ENCODE measurements around the gene KCTD15.

The KCTD15 gene

DNA sequence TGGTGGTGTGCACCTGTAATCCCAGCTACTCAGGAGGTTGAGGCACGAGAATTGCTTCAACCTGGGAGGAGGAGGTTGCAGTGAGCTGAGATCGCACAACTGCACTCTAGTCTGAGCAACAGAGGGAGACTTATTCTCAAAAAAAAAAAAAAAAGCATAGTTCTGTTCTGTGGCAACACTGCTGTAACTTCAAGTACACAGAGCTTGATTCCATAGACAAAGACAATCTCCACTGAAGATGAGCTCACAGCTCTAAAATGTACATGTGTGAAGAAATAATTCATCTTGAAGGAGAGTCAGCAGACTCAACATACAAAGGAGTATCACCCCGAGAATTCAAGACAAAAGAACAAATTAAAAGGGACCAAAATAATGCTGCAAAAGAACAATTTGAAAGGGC lies 47.8 kb downstream of the KCTD15 start:
- TF ChIP-seq, protein P1, sequence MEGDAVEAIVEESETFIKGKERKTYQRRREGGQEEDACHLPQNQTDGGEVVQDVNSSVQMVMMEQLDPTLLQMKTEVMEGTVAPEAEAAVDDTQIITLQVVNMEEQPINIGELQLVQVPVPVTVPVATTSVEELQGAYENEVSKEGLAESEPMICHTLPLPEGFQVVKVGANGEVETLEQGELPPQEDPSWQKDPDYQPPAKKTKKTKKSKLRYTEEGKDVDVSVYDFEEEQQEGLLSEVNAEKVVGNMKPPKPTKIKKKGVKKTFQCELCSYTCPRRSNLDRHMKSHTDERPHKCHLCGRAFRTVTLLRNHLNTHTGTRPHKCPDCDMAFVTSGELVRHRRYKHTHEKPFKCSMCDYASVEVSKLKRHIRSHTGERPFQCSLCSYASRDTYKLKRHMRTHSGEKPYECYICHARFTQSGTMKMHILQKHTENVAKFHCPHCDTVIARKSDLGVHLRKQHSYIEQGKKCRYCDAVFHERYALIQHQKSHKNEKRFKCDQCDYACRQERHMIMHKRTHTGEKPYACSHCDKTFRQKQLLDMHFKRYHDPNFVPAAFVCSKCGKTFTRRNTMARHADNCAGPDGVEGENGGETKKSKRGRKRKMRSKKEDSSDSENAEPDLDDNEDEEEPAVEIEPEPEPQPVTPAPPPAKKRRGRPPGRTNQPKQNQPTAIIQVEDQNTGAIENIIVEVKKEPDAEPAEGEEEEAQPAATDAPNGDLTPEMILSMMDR (IDR thresholded peaks at IDR 0.05; ENCODE audit: control insufficient read depth, extremely low read depth, insufficient read depth), result no peak
- no peak overlapping the region for H3K4me3 ChIP-seq (ENCODE audit: low read depth, low read length)
- DNase-seq (ENCODE audit: low read depth), result no peak

DNA sequence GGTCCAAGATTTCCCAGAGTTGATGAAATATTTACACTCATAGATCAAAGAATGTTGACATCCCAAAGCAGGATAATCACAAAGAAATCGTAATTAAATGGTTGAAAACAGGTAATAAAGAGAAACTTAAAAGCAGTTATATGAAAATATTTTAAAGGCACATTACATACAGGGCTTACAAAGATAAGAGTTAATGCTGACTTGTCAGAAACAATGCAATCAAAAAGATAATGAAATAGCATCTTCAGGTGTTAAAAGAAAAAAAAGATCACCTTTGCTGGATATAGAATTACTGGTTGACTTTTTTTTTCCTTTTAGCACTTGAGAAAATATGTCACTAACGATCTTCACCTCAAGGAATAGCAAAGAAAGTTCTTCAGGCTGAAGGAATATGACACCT lies 48.8 kb downstream of the KCTD15 start:
- no peak for DNase-seq (ENCODE audit: low read depth)
- no peak overlapping the region for H3K4me3 ChIP-seq (ENCODE audit: low read depth, low read length)
- TF ChIP-seq, protein P1 (IDR thresholded peaks at IDR 0.05; ENCODE audit: control insufficient read depth, extremely low read depth, insufficient read depth), result no peak

DNA sequence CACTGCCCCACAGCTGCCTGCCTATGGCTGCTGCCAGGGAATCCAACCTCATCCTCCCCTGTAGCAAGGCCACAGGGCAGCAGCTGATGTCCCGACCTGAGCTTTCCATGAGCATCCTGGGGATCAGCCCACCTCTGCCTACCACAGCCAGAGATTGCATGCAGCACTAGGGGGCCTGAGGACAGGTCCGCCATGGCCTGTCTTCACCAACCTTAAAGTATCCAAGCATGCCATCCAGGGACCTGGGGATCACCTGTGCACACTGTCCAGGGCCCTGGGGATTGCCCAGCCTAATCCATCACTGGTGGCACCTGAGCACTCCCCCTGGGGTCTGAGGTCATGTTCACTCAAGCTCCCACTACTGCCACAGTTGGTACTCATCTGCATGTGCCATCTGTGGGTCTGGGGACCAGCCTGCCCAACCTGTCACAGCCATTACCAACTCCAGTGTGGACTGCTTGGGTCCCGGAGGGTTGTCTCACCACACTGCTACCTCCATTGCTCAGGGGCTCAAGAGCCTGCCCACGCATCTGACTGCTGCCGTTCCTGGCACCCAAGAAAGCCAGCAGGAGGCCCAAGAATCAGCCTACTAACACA lies 53.0 kb downstream of the KCTD15 start:
- H3K4me3 ChIP-seq (ENCODE audit: low read depth, low read length), result no peak overlapping the region
- TF ChIP-seq, protein P1 (IDR thresholded peaks at IDR 0.05; ENCODE audit: control insufficient read depth, extremely low read depth, insufficient read depth), result no peak
- no peak for DNase-seq (ENCODE audit: low read depth)

DNA sequence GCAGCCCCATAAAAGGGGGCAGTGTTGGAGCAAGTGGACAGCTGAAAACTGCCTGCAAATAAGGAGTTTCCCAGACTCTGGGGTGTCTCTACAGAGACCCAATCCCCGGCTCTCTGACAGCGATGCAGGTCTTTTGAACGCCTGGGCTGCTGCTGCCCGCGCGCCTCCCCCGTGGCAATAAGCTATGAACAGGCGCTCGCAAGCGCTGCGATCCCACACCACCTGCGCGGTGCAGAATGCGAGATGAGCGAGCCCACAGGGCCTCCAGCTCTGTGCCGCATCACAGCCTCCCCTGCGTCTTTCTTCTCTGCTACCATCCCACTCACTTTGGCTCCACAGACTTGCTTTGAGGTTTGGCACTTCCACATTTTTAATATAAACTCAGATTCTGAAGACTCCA lies 62.3 kb downstream of the KCTD15 start:
- no peak overlapping the region for H3K4me3 ChIP-seq (ENCODE audit: low read depth, low read length)
- TF ChIP-seq, protein P1 (IDR thresholded peaks at IDR 0.05; ENCODE audit: control insufficient read depth, extremely low read depth, insufficient read depth), result no peak
- DNase-seq (ENCODE audit: low read depth), result no peak

DNA sequence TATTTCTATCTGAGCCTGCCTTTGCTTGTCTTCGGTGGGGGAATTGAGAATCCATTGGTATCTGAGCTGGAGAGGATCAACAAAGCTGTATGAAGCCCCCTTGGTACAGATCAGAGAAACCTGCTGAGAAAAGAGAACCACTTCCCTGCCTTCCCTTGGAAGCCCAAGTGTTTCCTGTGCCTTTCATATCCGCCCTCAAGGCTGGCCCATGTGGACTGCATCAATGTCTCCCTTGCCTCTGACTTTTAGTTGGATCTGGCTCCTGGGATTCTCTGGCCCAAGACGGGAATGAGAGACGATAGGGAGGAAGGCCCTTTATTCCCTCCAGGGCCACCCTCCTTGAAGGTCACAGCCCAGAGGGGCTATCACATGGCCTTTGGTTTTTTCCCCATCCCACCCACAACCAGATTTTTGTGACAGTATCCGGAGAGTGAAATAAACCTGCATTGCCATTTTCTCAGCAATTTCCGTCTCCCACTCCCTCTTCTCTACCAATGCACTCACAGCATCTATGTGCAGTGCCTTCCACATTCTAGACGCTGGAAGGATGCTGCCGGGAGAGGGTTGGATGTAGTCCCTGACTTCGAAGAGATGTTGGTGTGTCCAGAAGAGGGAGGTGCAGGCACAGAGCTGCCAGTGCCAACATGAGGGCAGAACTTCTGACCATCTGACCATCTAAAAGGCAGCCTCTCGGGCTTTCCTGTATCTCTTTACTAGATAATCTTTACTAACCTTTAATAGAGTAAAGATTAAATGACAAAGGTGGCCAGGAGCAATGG lies 63.8 kb downstream of the KCTD15 start:
- DNase-seq (ENCODE audit: low read depth), result no peak
- TF ChIP-seq, protein P1 (IDR thresholded peaks at IDR 0.05; ENCODE audit: control insufficient read depth, extremely low read depth, insufficient read depth), result no peak
- H3K4me3 ChIP-seq (ENCODE audit: low read depth, low read length), result no peak overlapping the region

DNA sequence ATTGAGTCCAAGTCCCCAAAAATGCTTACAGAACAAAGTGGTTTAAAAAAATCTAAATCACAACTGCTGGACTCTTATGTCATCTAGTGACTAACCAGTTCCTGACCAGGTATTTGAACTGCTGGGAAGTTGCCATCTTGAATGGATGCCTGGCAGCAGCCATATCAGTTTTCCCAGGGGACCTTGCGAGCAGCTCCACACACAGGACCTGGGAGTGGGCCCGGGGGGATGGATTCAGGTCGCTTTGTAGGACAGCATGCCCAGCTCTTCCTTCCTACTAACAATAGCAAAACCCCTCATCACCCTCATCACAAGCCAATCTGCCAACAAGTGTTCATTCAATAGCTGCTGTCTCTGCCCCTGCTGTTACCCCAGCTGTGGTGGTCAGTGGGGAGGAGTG lies 65.3 kb downstream of the KCTD15 start:
- TF ChIP-seq, protein P1 (IDR thresholded peaks at IDR 0.05; ENCODE audit: control insufficient read depth, extremely low read depth, insufficient read depth), result no peak
- DNase-seq (ENCODE audit: low read depth), result no peak
- no peak overlapping the region for H3K4me3 ChIP-seq (ENCODE audit: low read depth, low read length)

Measured in LNCaP clone FGC (cell line).